ENCODE results near the gene KRTAP19-8. TPM values are rescaled to one million over a fixed set of nuclear protein-coding genes. Genes with fewer than 3 reads are reported as not detected.

KRTAP19-8 gene
- not detected in 2 replicates for total RNA-seq

GRCh38 chr21:31038376-31038775, at the start of gene KRTAP19-8:
TSS of gene KRTAP19-8 (minus strand) at chr21:31038476. CDS start at chr21:31038443, 33 bp downstream.
- TF ChIP-seq CTCF (IDR thresholded peaks at IDR 0.05; ENCODE audit: insufficient read depth, low read length, severe bottlenecking) = no peak
- Histone ChIP-seq H3K36me3 (ENCODE audit: control insufficient read depth, insufficient read depth, low read length) (no peaks in the 10 kb centered on the region), H3K4me3 (ENCODE audit: low read depth, low read length) (no peak within 1 kb of the TSS), H3K27me3 (ENCODE audit: control insufficient read depth, insufficient read depth, low read length) (no peaks in the 10 kb centered on the region)
- DNase-seq (ENCODE audit: low read depth) (no peak), FAIRE-seq (no peak)

- TF ChIP-seq CTCF (IDR thresholded peaks at IDR 0.05; ENCODE audit: insufficient read depth, low read length, severe bottlenecking) = no peak
- DNase-seq (ENCODE audit: low read depth) (no peak), FAIRE-seq (no peak)
- no peak overlapping the region for H3K4me3 ChIP-seq (ENCODE audit: low read depth, low read length)
- no peaks in the 10 kb centered on the region for H3K36me3 ChIP-seq (ENCODE audit: control insufficient read depth, insufficient read depth, low read length)
- no peaks in the 10 kb centered on the region for H3K27me3 ChIP-seq (ENCODE audit: control insufficient read depth, insufficient read depth, low read length)
These were observed 49.6 kb upstream of the KRTAP19-8 start for GRCh38 chr21:31087639-31088473.

GRCh38 chr21:31084689-31085088, 46.4 kb upstream of the KRTAP19-8 start:
- DNase-seq (ENCODE audit: low read depth) (no peak), FAIRE-seq (no peak)
- Histone ChIP-seq H3K27me3 (ENCODE audit: control insufficient read depth, insufficient read depth, low read length) (no peaks in the 10 kb centered on the region), H3K4me3 (ENCODE audit: low read depth, low read length) (no peak overlapping the region), H3K36me3 (ENCODE audit: control insufficient read depth, insufficient read depth, low read length) (no peaks in the 10 kb centered on the region)
- TF ChIP-seq CTCF (IDR thresholded peaks at IDR 0.05; ENCODE audit: insufficient read depth, low read length, severe bottlenecking) = no peak

- no peak overlapping the region for H3K4me3 ChIP-seq (ENCODE audit: low read depth, low read length)
- DNase-seq (ENCODE audit: low read depth) (no peak), FAIRE-seq (no peak)
- no peaks in the 10 kb centered on the region for H3K27me3 ChIP-seq (ENCODE audit: control insufficient read depth, insufficient read depth, low read length)
- no peak for TF ChIP-seq CTCF (IDR thresholded peaks at IDR 0.05; ENCODE audit: insufficient read depth, low read length, severe bottlenecking)
- no peaks in the 10 kb centered on the region for H3K36me3 ChIP-seq (ENCODE audit: control insufficient read depth, insufficient read depth, low read length)
These were observed 40.5 kb upstream of the KRTAP19-8 start for GRCh38 chr21:31078796-31079195.

GRCh38 chr21:31078216-31078615, 39.9 kb upstream of the KRTAP19-8 start:
- no peak for TF ChIP-seq CTCF (IDR thresholded peaks at IDR 0.05; ENCODE audit: insufficient read depth, low read length, severe bottlenecking)
- no peak for FAIRE-seq
- no peak for DNase-seq (ENCODE audit: low read depth)
- Histone ChIP-seq H3K4me3 (ENCODE audit: low read depth, low read length) (no peak overlapping the region), H3K27me3 (ENCODE audit: control insufficient read depth, insufficient read depth, low read length) (no peaks in the 10 kb centered on the region), H3K36me3 (ENCODE audit: control insufficient read depth, insufficient read depth, low read length) (no peaks in the 10 kb centered on the region)

Measured in bronchial epithelial cell (primary cell).